PC-9 (cell line): ENCODE data around the gene ADAMTSL2. TPM values are rescaled to one million over a fixed set of nuclear protein-coding genes. Genes with fewer than 3 reads are reported as not detected.

ENCODE experiments used
- BruUV-seq: library from RNA; stranded (reverse); fragments of 400-500 nt; replicated peaks from 2 replicates; lab custom pipeline; 2021; lab: Mats Ljungman, UMichigan
- CTCF ChIA-PET: fragments of 300-600 bp; sonication (Branson Sonifier 250); formaldehyde crosslinking; loops from one replicate; lab custom pipeline; 2022; ENCODE audit warnings: antibody characterized with exemption; lab: Charles Lee
- POLR2A ChIA-PET: fragments of 300-600 bp; sonication (Branson Sonifier 250); formaldehyde crosslinking; loops from one replicate; lab custom pipeline; 2022; ENCODE audit warnings: antibody characterized with exemption; ENCODE audit not compliant: unreplicated experiment; lab: Charles Lee
- DNase-seq, 2 experiments: peaks; one replicate each; pipeline versions ENCODE4 v3.0.0 to v3.0.0-alpha.2; 2015 to 2022; ENCODE audit warnings: mixed read lengths in 1 of 2
- H2AFZ ChIP-seq: fragments of 200-600 bp; sonication (generic); 2 replicates; pipeline ENCODE4 v1.8.1; 2017; ENCODE audit warnings: antibody characterized with exemption
- H3F3A ChIP-seq: fragments of 200-600 bp; sonication (generic); 2 replicates; pipeline ENCODE4 v1.8.1; 2017; ENCODE audit warnings: antibody characterized with exemption, mild to moderate bottlenecking, low read depth; ENCODE audit not compliant: insufficient read depth
- H3K27ac ChIP-seq: fragments of 200-600 bp; sonication (generic); 2 replicates; pipeline ENCODE4 v1.6.1; 2016; ENCODE audit warnings: mixed run types
- H3K27me3 ChIP-seq: fragments of 200-600 bp; sonication (generic); 2 replicates; pipeline ENCODE4 v1.6.1; 2016; ENCODE audit warnings: low read depth, mixed run types; ENCODE audit not compliant: insufficient read depth
- H3K36me3 ChIP-seq: fragments of 200-600 bp; sonication (generic); 2 replicates; pipeline ENCODE4 v1.6.1; 2016; ENCODE audit warnings: low read depth, mixed run types
- H3K4me1 ChIP-seq: fragments of 200-600 bp; sonication (generic); replicated peaks from 2 replicates; pipeline ENCODE4 v1.6.1; 2016; ENCODE audit warnings: mixed run types; ENCODE audit not compliant: insufficient read depth
- H3K4me2 ChIP-seq: fragments of 200-600 bp; sonication (generic); 2 replicates; pipeline ENCODE4 v1.6.1; 2017; ENCODE audit warnings: mixed run types
- H3K4me3 ChIP-seq: fragments of 200-600 bp; sonication (generic); 2 replicates; pipeline ENCODE4 v1.6.1; 2016; ENCODE audit warnings: mixed run types
- H3K79me2 ChIP-seq: fragments of 200-600 bp; sonication (generic); 2 replicates; pipeline ENCODE4 v1.6.1; 2017; ENCODE audit warnings: low read depth, mixed run types
- H3K9me2 ChIP-seq: fragments of 200-600 bp; sonication (generic); 2 replicates; pipeline ENCODE4 v1.8.1; 2017; ENCODE audit warnings: mild to moderate bottlenecking; ENCODE audit not compliant: insufficient read depth
- H3K9me3 ChIP-seq: fragments of 200-600 bp; sonication (generic); 2 replicates; pipeline ENCODE4 v1.8.1; 2016; ENCODE audit warnings: low read depth; ENCODE audit not compliant: insufficient read depth
- H4K20me1 ChIP-seq: fragments of 200-600 bp; sonication (generic); 2 replicates; pipeline ENCODE4 v1.8.1; 2017; ENCODE audit not compliant: insufficient read depth
- EZH2 ChIP-seq: fragments of 200-600 bp; sonication (generic); IDR thresholded peaks from 2 replicates; pipeline ENCODE4 v1.8.0; 2017; ENCODE audit warnings: antibody characterized with exemption, low read depth
- intact Hi-C: fragments of 100-400 bp; cut with micrococcal nuclease; formaldehyde crosslinking; loops from one replicate; pipeline ENCODE4 v1.10.0; 2022; ENCODE audit not compliant: unreplicated experiment
- total RNA-seq: library from RNA; stranded (reverse); gene quantifications from 2 replicates; pipeline ENCODE4 v1.2.3, GENCODE V29; 2021
- TF ChIP-seq, protein P1 (sequence below): fragments of 200-600 bp; sonication (generic); conservative IDR thresholded peaks from 2 replicates; pipeline ENCODE4 v1.6.1; 2017; ENCODE audit warnings: mixed run types, antibody characterized with exemption, mild to moderate bottlenecking, moderate library complexity

The ADAMTSL2 gene
- total RNA-seq, 1 experiment from 2014 or later, result 0.39 TPM

DNA sequence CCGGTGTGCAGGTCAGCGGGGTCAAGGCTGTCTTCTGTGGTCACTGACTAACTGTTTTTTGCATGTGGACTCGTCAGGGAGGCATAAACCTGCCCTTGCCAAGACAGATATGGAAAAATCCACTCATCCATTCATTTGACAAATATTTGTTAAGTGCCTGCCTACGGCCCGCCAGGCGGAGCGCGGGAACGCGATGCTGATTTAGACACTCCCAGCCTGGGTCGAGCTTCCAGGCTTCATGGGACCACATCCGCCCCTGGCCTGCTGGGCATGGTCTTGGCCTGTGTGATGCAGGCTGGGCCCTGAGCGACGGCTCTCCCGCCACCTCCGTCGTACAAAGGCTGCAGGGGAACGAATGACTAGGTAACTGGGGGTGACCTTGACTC, 27.9 kb upstream of the ADAMTSL2 start:
- Histone ChIP-seq H3K36me3 (no peaks in the 10 kb centered on the region), H3F3A (peaks cover 5% of the 10 kb centered on the region; the same call in 1 of the 2 replicates), H4K20me1 (no peaks in the 10 kb centered on the region), H3K4me1 (peaks cover 22% of the 10 kb centered on the region), H3K9me2 (no peaks in the 10 kb centered on the region), H3K4me2 (peak overlapping the region; percentile 40), H2AFZ (no peak overlapping the region), H3K27me3 (peaks cover 44% of the 10 kb centered on the region), H3K9me3 (peaks cover 9% of the 10 kb centered on the region), H3K4me3 (no peak overlapping the region), H3K27ac (no peak overlapping the region), H3K79me2 (no peaks in the 10 kb centered on the region)
- TF ChIP-seq EZH2, result no peak
- TF ChIP-seq, protein P1, sequence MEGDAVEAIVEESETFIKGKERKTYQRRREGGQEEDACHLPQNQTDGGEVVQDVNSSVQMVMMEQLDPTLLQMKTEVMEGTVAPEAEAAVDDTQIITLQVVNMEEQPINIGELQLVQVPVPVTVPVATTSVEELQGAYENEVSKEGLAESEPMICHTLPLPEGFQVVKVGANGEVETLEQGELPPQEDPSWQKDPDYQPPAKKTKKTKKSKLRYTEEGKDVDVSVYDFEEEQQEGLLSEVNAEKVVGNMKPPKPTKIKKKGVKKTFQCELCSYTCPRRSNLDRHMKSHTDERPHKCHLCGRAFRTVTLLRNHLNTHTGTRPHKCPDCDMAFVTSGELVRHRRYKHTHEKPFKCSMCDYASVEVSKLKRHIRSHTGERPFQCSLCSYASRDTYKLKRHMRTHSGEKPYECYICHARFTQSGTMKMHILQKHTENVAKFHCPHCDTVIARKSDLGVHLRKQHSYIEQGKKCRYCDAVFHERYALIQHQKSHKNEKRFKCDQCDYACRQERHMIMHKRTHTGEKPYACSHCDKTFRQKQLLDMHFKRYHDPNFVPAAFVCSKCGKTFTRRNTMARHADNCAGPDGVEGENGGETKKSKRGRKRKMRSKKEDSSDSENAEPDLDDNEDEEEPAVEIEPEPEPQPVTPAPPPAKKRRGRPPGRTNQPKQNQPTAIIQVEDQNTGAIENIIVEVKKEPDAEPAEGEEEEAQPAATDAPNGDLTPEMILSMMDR, result no peak
- intact Hi-C loops, result loop anchor here (10.0 kb wide), 1 partner anchor 228 kb away; the partner anchor contains the start of gene SARDH
- peak; percentile 85 to 89 for DNase-seq
- no TSS peak for BruUV-seq
- CTCF ChIA-PET, result interaction anchor here (0.6 kb wide), 1 partner anchor 399 kb away, joined by 4 read pairs; no protein-coding TSS in a partner anchor
- POLR2A ChIA-PET, result interaction anchor here (0.6 to 0.8 kb wide), 3 partner anchors 47 to 476 kb away, joined by 3 to 6 read pairs (median 5); partner anchors contain the start of genes CACFD1 and GTF3C5

DNA sequence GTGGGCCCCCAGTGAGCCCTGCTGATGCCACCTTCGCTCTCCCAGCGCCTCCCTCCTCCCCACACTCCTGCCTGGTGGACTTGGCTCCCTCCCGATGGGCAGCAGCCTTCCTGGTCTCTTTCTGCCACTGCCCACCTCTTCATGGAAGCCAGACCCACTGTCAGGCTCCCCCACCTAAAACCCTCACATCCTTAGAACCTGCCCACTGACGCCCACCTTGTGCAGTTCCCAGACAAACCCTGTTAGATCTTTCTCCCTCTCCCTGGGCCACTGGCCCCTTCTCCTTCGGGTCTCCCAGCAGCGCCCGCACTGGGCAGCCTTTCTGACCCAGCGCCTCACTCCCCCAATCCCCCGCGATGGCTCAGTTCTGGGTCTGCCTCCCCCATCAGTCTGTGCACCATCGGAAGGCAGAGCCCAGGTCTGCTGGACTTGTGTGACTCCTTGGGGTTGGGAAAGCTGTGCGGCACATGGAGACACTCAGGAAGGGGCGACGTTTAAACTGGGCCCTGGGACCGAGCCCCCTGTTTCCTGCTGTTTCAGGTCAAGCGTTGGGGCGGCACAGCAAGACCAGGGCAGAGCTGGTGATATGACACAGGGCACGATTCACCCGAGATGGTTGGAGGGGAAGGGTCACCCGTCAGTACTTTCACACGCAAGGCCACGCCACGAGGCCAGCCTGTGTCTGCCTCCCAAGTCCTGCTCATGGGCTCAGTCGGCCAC, 27.1 kb upstream of the ADAMTSL2 start:
- ChIA-PET CTCF (interaction anchor here (0.6 kb wide), 1 partner anchor 398 kb away, joined by 4 read pairs; no protein-coding TSS in a partner anchor), POLR2A (interaction anchor here (0.6 to 0.7 kb wide), 2 partner anchors 48 to 84 kb away, joined by 3 to 5 read pairs; partner anchors contain the start of gene CACFD1)
- Histone ChIP-seq H2AFZ (no peak overlapping the region), H3K79me2 (no peaks in the 10 kb centered on the region), H3K36me3 (no peaks in the 10 kb centered on the region), H3K9me3 (peaks cover 4% of the 10 kb centered on the region; the same call in 1 of the 2 replicates), H3K4me2 (0 out of 2 replicates have a peak overlapping the region, but pooled peaks have one; percentile 40), H3K9me2 (no peaks in the 10 kb centered on the region), H3K27ac (no peak overlapping the region), H3F3A (peaks cover 12% of the 10 kb centered on the region; the same call in 1 of the 2 replicates), H4K20me1 (no peaks in the 10 kb centered on the region), H3K4me3 (no peak overlapping the region), H3K4me1 (peaks cover 22% of the 10 kb centered on the region), H3K27me3 (peaks cover 37% of the 10 kb centered on the region)
- intact Hi-C loops, result loop anchor here (10.0 kb wide), 1 partner anchor 227 kb away; the partner anchor contains the start of gene SARDH
- DNase-seq, result no peak
- no peak for TF ChIP-seq EZH2
- TF ChIP-seq, protein P1, result no peak
- BruUV-seq, result no TSS peak

DNA sequence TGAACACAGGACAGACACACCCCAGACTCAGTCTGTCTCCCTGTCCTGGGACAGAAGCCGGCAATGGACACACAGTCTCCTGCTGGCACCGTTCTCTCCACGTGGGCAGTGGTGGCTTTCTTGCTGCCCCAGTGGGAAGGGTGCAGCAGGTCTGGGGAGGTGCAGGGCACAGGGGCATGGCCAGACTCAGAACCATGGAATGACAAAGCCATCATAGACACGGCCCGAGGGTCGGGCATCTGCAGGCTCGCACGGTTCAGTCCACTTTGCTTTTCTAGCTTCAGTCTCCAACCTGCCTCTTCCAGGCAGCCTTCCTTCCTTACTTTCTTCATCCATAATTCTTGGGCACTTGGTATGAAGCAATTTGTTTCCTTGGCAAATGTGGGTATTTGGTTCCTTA, 26.5 kb upstream of the ADAMTSL2 start:
- no peak overlapping the region for H2AFZ ChIP-seq
- peaks cover 13% of the 10 kb centered on the region; the same call in 1 of the 2 replicates for H3F3A ChIP-seq
- no peaks in the 10 kb centered on the region for H3K36me3 ChIP-seq
- peaks cover 22% of the 10 kb centered on the region for H3K4me1 ChIP-seq
- H3K9me2 ChIP-seq, result no peaks in the 10 kb centered on the region
- H3K9me3 ChIP-seq, result no peaks in the 10 kb centered on the region
- no peak overlapping the region for H3K4me3 ChIP-seq
- TF ChIP-seq EZH2, result no peak
- TF ChIP-seq, protein P1, result no peak
- H3K4me2 ChIP-seq, result no peak overlapping the region
- no peaks in the 10 kb centered on the region for H3K79me2 ChIP-seq
- peaks cover 36% of the 10 kb centered on the region for H3K27me3 ChIP-seq
- CTCF ChIA-PET, result no interaction called here
- POLR2A ChIA-PET, result no interaction called here
- H3K27ac ChIP-seq, result no peak overlapping the region
- intact Hi-C loops, result loop anchor here (10.0 kb wide), 1 partner anchor 227 kb away; the partner anchor contains the start of gene SARDH
- BruUV-seq, result no TSS peak
- DNase-seq, result no peak
- no peaks in the 10 kb centered on the region for H4K20me1 ChIP-seq
